Occipital lobe (tissue), 2 donors: ENCODE data around the gene AMY1C. TPM values are rescaled to one million over a fixed set of nuclear protein-coding genes. Genes with fewer than 3 reads are reported as not detected.
"Not testable (repeated sequence)": the region's sequence is repeated elsewhere in the genome, so short reads cannot be mapped to it uniquely, and the experiment has no call there.

Experiments used
- DNase-seq: peaks from one replicate; lab custom pipeline; 2025; lab: John Stamatoyannopoulos, UW
- total RNA-seq: library from RNA; depleted of rRNA; stranded (reverse); fragments of >200 nt; gene quantifications from one replicate; pipeline ENCODE4 v1.2.3, GENCODE V29; 2014

Gene AMY1C
- total RNA-seq = not detected

DNA sequence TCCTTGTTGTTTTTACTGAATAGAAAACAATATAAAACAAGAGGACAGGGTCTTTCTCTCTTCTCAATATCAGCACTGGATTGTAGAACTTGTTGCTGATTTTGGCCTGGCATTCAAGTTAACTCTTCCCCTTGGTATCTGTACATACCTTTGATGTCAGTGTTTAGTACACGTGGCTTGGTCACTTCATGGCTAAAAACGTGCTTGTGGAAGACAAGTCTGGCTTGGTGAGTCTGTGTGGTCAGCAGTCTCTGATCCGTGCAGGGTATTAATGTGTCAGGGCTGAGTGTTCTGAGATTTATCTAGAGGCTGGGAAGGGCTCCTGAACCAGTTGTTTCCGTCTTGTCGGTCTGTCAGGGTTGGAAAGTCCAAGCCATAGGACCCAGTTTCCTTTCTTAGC lies at the start of gene AMY1C:
Gene AMY1C (plus strand): TSS at position 301 of the 400 bp plus-strand sequence. CDS start 572 bp downstream, outside the sequence.
- DNase-seq = not testable (repeated sequence)

DNA sequence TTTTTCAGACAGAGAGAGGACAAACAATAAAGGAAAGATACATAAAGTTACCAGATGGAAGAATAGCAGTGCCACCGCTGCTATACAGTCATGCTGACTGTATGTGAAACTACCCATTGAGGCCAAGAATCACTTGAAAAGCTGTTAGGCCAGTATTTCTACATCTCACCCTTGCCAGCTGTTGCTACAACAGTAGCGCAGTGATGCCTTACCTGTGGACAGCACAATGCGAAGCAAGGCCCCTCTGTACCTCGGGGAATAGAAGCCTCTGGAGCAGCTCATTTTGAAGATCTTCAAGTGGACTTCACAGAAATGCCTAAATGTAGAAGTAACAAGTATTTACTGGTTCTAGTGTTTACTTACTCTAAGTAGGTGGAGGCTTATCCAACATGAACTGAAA lies 49.0 kb upstream of the AMY1C start:
- DNase-seq = not testable (repeated sequence)

DNA sequence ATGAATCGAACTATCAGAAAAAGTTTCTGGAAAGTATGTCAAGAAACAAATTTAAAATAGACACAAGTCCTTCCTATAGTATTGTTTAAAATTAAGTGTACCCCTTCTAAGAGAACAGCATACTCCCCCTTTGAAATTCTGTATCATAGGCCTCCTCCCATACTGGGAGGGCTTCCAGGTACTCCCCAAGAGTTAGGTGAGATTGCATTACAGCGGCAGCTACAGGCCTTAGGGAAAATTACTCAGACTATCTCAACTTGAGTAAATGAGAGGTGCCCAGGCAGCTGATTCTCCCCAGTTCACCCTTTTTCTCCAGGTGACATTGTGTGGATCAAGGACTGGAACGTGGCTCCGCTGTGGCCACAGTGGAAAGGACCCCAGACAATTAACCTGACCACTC lies 48.4 kb upstream of the AMY1C start:
- not testable (repeated sequence) for DNase-seq

DNA sequence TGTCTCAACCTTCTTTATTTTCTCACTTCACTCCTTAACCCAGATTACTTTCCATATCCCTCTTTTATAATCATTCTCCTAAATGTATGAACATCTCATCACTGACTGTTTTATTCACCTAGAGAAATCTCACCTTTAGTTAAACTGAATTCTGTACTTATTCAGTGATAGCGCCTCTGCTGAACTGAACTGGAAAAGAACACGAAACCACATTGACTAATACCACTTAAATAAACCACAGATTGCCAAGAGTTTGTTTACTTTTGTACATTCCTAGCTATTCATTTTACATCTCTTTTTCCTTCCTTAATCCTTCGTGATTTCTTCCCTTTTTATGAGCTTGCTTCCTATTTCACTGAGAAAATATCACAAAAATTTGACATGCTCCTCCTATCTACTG lies 42.0 kb upstream of the AMY1C start:
- not testable (repeated sequence) for DNase-seq

DNA sequence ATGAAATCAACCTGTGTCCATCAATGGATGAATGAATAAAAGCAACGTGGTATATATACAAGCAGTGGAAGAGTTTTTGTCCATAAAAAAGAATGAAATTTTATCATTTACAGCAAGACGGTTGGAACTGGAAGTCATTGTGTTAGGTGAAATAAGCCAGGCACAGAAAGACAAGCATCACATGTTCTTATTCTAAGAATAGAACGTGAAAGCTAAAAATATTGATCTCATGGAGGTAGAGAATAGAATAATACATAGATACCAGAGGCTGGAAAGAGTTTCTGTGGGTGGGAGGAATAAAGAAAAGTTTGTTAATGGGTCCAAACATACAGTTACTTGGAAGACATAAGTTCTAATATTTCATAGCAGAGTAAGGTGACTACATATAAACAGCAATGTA lies 39.3 kb upstream of the AMY1C start:
- DNase-seq = not testable (repeated sequence)

GRCh38 chr1:103717404-103717803 lies 32.3 kb upstream of the AMY1C start:
- not testable (repeated sequence) for DNase-seq

DNA sequence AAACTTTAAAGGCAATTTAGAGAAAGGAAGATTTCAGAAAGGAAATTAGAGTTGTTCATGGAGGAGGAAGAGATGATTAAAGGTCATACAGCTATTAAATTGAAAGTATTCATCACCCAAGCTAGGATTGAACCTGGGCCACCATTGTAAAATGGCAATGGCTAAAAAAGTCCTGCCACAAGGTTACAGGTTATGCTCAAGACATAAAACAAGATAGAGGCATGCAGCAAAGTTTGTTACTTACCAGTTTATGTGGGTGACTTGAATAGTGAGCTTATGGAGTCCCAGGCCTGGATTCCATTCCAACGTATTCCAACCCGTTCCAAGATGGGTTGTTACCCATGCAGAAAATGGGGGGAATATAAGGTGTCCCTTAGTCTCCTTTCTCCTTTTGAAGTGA lies 28.2 kb upstream of the AMY1C start:
- DNase-seq = not testable (repeated sequence)

DNA sequence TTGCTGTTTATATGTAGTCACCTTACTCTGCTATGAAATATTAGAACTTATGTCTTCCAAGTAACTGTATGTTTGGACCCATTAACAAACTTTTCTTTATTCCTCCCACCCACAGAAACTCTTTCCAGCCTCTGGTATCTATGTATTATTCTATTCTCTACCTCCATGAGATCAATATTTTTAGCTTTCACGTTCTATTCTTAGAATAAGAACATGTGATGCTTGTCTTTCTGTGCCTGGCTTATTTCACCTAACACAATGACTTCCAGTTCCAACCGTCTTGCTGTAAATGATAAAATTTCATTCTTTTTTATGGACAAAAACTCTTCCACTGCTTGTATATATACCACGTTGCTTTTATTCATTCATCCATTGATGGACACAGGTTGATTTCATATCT lies 14.4 kb upstream of the AMY1C start:
- DNase-seq = not testable (repeated sequence)

DNA sequence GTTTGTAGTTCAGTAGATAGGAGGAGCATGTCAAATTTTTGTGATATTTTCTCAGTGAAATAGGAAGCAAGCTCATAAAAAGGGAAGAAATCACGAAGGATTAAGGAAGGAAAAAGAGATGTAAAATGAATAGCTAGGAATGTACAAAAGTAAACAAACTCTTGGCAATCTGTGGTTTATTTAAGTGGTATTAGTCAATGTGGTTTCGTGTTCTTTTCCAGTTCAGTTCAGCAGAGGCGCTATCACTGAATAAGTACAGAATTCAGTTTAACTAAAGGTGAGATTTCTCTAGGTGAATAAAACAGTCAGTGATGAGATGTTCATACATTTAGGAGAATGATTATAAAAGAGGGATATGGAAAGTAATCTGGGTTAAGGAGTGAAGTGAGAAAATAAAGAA lies 11.7 kb upstream of the AMY1C start:
- not testable (repeated sequence) for DNase-seq

- DNase-seq = not testable (repeated sequence)
Observed at GRCh38 chr1:103744449-103744848, 5.2 kb upstream of the AMY1C start.

DNA sequence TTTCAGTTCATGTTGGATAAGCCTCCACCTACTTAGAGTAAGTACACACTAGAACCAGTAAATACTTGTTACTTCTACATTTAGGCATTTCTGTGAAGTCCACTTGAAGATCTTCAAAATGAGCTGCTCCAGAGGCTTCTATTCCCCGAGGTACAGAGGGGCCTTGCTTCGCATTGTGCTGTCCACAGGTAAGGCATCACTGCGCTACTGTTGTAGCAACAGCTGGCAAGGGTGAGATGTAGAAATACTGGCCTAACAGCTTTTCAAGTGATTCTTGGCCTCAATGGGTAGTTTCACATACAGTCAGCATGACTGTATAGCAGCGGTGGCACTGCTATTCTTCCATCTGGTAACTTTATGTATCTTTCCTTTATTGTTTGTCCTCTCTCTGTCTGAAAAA lies 4.7 kb upstream of the AMY1C start:
- not testable (repeated sequence) for DNase-seq

DNA sequence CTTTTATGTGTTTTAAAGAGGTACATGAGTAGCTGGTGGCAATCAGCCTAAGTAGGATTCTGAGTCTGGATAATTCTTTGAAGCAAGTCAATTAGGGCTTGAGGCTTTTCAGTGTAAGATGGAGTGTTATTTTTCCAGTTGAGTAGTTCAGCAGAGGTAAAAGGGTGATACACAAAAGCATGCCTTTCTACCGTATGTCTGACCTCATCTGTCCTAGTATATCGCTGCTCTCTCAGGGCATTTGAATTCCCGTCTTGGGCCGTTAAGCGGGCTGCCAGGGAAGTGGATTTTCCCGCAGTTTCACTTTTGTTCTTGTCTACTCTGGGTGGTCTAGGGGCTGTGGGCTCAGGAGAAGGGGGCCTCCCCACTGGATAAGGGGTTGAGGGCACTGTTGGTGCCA lies 1.4 kb upstream of the AMY1C start:
- not testable (repeated sequence) for DNase-seq

DNA sequence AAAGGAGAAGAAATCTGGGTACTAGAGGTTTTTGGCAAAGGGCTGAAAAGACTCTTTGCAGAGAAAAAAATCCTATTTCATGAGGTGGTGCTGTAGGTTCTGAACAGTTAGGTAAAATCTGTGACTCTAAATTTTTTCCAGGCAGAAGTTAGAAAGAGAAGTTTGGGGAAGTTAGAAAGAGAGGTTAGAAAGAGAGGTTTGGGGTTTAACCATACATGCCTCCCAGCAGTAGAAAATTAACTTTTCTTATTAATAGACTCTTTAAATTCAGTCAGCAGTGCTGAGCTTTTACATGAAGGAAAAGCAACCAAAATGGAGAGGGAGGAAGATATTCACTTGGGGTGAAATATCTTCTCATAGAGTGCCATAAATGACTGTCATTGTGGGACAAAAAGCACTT lies 12.2 kb downstream of the AMY1C start:
- no peak for DNase-seq

- no peak for DNase-seq
Observed at GRCh38 chr1:103779932-103780331, 30.2 kb downstream of the AMY1C start.

GRCh38 chr1:103783944-103784377 lies 34.3 kb downstream of the AMY1C start:
- DNase-seq = no peak

DNA sequence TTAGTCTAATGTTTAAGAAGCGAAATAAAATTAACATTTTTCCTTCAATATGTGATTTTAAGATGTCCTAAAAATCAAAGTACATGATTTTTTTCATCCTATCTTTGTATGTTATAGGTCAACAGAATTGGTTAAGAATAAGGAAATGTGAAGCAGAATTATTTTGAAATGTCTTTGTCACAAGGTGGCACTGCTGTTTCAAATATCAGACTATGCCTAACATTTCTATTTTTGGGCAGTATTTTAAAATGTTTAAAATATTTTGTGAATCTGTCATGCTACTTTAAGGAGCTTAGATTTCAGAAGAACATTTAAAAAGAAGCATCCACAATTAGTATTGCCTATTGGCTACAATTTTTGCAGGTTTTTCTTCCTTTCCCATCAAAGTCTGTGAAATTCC lies 38.7 kb downstream of the AMY1C start:
- DNase-seq = no peak

DNA sequence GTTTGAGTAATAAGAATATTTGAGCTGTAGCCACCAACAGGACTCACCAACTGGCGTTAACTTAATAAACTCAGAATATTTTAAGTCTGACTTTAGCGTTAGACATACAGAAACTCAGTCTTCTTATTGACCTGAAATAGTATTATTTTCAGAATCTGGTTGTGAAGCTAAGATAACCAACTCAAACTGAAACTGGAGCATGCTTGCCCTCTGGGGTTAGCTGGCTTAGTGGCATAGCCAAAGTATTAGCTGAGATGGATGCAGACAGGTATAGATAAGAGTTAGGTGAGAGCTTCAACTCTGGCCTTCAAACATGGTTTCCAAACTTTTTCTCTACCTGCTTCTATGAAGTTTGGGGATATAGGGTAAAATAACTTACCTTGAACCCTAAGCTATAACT lies 40.5 kb downstream of the AMY1C start:
- no peak for DNase-seq

Other genes with a start within 250 kb of the AMY1C start
- 29.8 TPM for gene RNPC3, start 224.2 kb upstream of the AMY1C start, total RNA-seq
- gene AMY2B, start 178.3 kb upstream of the AMY1C start, total RNA-seq = 201 TPM
- not detected for gene AMY2A, start 132.5 kb upstream of the AMY1C start, total RNA-seq
- gene AMY1A, start 94.1 kb upstream of the AMY1C start, total RNA-seq = not detected
- gene AMY1B, start 53.7 kb upstream of the AMY1C start, total RNA-seq = not detected